Spinal cord (tissue), 10 donors: ENCODE data around the gene PPP2R3B. TPM values are rescaled to one million over a fixed set of nuclear protein-coding genes. Genes with fewer than 3 reads are reported as not detected.

ENCODE experiments used
- DNase-seq, 6 donors: peaks; one replicate each; pipeline versions ENCODE4 v3.0.0 to v3.0.0-alpha.2; 2013 to 2015; ENCODE audit warnings: low spot score in 6 of 6, low read depth in 4 of 6
- H3K27ac ChIP-seq: one replicate; pipeline ENCODE4 v1.5.1; 2013; ENCODE audit warnings: low read depth, low read length, control low read depth
- H3K27me3 ChIP-seq: one replicate; pipeline ENCODE4 v1.6.1; 2013; ENCODE audit warnings: low read length; ENCODE audit not compliant: control insufficient read depth, insufficient read depth
- H3K36me3 ChIP-seq: one replicate; pipeline ENCODE4 v1.6.1; 2013; ENCODE audit warnings: low read length; ENCODE audit not compliant: control insufficient read depth, insufficient read depth
- H3K4me1 ChIP-seq: one replicate; pipeline ENCODE4 v1.6.1; 2013; ENCODE audit warnings: low read length; ENCODE audit not compliant: control insufficient read depth, insufficient read depth
- H3K4me3 ChIP-seq: one replicate; pipeline ENCODE4 v1.5.1; 2013; ENCODE audit warnings: low read depth, low read length, control low read depth
- H3K9me3 ChIP-seq: one replicate; pipeline ENCODE4 v1.6.1; 2013; ENCODE audit warnings: low read length; ENCODE audit not compliant: control insufficient read depth, insufficient read depth
- WGBS: methylation state at CpG from one replicate; pipeline ENCODE4 v1.1.5; 2013; ENCODE audit warnings: missing lambda C conversion rate; ENCODE audit not compliant: insufficient coverage; 5-methylcytosine and 5-hydroxymethylcytosine counted together
- polyA plus RNA-seq, 2 donors: library from polyadenylated mRNA; unstranded; fragments of 120-200 nt; gene quantifications; one replicate each; pipeline ENCODE4 v1.2.1, GENCODE V29; 2013; ENCODE audit not compliant: insufficient read length in 2 of 2
- total RNA-seq, 2 donors: library from RNA; depleted of rRNA in 1 of 2; stranded (reverse); fragments of 120-200 nt in 1 of 2; fragments of >200 nt in 1 of 2; gene quantifications; one replicate each; pipeline versions ENCODE4 v1.2.3 to v1.2.4, GENCODE V29; 2013 to 2014
- donor health status: healthy.

Gene PPP2R3B
- total and polyA plus RNA-seq, 4 donors = 30.8 to 134 (median 75.3) TPM

GRCh38 chrX:334971-335757 lies 51.5 kb downstream of the PPP2R3B start:
- WGBS = 94% methylated on average over 44 of the region's 47 CpGs
- peaks cover 14% of the 10 kb centered on the region for H3K4me1 ChIP-seq
- no peaks in the 10 kb centered on the region for H3K9me3 ChIP-seq
- peaks cover 14% of the 10 kb centered on the region for H3K27me3 ChIP-seq
- no peak overlapping the region for H3K27ac ChIP-seq
- no peak for DNase-seq
- H3K36me3 ChIP-seq = peaks cover 84% of the 10 kb centered on the region
- no peak overlapping the region for H3K4me3 ChIP-seq

DNA sequence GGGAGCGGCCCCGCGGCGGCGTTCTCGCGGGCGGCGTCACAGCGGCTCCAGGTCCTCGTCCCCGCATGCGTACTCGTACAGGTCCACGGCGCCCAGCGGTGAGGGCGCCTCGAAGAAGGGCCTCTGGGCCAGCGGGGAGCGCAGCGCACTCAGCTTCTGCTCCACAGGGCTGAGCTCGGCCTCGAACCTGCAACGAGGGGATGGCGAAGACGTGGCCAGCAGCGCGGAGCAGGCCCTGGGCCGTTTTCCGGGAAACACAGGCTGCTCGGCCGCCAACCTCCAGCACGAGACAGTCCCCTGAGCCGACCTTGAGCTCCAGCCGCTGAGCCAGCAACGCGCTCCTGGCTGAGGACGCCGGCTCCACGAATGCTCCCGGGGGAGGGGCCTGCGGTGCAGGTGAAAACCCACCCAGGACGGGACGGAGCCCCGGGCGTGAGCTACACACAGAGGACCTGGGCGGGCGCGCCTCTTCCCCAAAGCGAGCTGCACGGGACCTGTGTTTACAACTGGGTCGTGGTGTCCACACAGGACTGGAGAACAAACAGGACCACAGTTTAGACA lies 52.3 kb downstream of the PPP2R3B start:
- Histone ChIP-seq H3K27me3 (peaks cover 14% of the 10 kb centered on the region), H3K4me3 (no peak overlapping the region), H3K27ac (no peak overlapping the region), H3K4me1 (peaks cover 14% of the 10 kb centered on the region), H3K9me3 (no peaks in the 10 kb centered on the region), H3K36me3 (peaks cover 84% of the 10 kb centered on the region)
- WGBS = 95% methylated on average over 49 of the region's 53 CpGs
- no peak for DNase-seq

DNA sequence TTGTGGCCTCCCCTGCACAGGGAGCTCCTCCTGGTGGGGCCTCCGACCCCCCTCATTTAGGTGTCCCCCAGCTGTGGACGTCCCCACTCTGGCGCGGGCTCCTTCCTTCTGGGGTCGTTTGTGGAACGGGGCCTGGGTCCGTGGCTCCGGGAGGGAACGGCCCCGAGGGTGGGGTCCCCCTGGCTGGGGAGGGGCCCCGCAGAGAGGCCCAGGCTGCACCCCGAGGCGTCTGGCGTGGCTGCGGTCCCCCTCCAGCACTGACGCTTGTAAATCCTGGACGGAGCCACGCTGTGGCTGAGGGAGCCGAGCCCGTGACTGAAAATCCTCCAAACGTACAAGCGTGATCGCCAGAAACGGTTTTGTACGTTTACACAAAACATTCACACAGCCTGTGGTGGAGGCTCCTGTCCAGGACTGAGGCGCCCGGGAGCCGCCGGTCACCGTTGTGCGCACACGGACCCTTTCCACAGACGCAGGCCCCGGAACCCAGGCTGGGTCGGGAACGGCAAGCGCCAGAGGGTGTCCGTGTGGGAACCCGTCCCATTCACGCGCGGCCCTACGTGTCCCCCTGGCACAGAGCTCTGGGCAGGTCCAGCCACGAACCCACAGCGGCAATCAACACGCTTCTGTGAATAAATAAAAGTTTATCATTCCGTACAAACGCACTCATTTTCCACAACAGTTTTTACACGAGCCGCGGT lies 52.9 kb downstream of the PPP2R3B start:
- peaks cover 14% of the 10 kb centered on the region for H3K27me3 ChIP-seq
- H3K9me3 ChIP-seq = no peaks in the 10 kb centered on the region
- WGBS = 92% methylated on average over 47 of the region's 51 CpGs
- H3K27ac ChIP-seq = no peak overlapping the region
- peaks cover 14% of the 10 kb centered on the region for H3K4me1 ChIP-seq
- DNase-seq = no peak
- H3K36me3 ChIP-seq = peaks cover 79% of the 10 kb centered on the region
- H3K4me3 ChIP-seq = no peak overlapping the region

GRCh38 chrX:332916-333610 lies 53.6 kb downstream of the PPP2R3B start:
- Histone ChIP-seq H3K36me3 (peaks cover 72% of the 10 kb centered on the region), H3K27ac (no peak overlapping the region), H3K27me3 (peaks cover 14% of the 10 kb centered on the region), H3K9me3 (no peaks in the 10 kb centered on the region), H3K4me3 (no peak overlapping the region), H3K4me1 (peaks cover 14% of the 10 kb centered on the region)
- no peak for DNase-seq
- 91% methylated on average over 29 of the region's 33 CpGs for WGBS

- no peaks in the 10 kb centered on the region for H3K9me3 ChIP-seq
- DNase-seq = no peak
- H3K27me3 ChIP-seq = peaks cover 14% of the 10 kb centered on the region
- peaks cover 14% of the 10 kb centered on the region for H3K4me1 ChIP-seq
- no peak overlapping the region for H3K27ac ChIP-seq
- peaks cover 71% of the 10 kb centered on the region for H3K36me3 ChIP-seq
- no peak overlapping the region for H3K4me3 ChIP-seq
- WGBS = 90% methylated on average over 23 of the region's 23 CpGs
Observed at GRCh38 chrX:332496-332860, 54.2 kb downstream of the PPP2R3B start.

DNA sequence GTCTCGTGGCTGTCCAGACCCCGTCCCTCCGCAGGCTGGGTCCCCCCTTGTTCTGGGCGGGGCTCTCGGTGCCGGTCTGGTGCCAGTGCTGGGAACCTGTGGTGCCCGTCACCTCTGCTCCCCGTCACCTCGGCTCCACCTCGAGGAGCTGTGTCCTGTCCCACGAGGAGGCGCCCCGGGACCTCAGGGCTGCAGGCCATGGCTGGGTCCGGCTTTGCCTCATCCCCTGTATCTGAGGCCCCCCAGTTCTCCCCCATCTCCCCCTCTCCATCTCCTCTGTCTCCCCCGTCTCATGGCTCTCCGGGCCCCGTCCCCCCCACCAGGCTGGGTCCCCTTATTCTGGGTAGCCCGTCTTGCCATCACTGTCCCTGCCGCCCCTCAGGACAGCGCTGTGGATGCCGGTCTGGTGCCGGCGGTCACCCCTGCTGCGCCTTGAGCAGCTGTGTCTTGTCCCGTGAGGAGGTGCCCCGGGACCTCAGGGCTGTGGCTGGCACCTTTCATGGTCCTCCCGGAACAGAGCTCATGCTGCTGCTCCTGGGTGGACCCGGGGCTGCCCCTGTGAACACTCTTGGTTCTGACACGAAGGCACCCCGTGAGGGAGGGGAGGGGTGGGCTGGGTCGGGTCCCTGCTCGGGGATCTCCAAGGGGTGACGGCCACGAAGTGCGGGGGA lies 54.7 kb downstream of the PPP2R3B start:
- 63% methylated on average over 31 of the region's 35 CpGs for WGBS
- H3K27ac ChIP-seq = no peak overlapping the region
- no peak for DNase-seq
- H3K27me3 ChIP-seq = peaks cover 14% of the 10 kb centered on the region
- H3K36me3 ChIP-seq = peaks cover 66% of the 10 kb centered on the region
- no peak overlapping the region for H3K4me3 ChIP-seq
- H3K4me1 ChIP-seq = peaks cover 14% of the 10 kb centered on the region
- no peaks in the 10 kb centered on the region for H3K9me3 ChIP-seq

GRCh38 chrX:331151-331824 lies 55.4 kb downstream of the PPP2R3B start:
- Histone ChIP-seq H3K4me3 (no peak overlapping the region), H3K27ac (no peak overlapping the region), H3K9me3 (no peaks in the 10 kb centered on the region), H3K27me3 (peaks cover 14% of the 10 kb centered on the region), H3K36me3 (peaks cover 59% of the 10 kb centered on the region), H3K4me1 (peaks cover 14% of the 10 kb centered on the region)
- DNase-seq = peak in 2 of 6 donors; percentile 28 to 55
- WGBS = 13% methylated on average over 51 of the region's 51 CpGs

GRCh38 chrX:330726-331150 lies 56.0 kb downstream of the PPP2R3B start:
- no peaks in the 10 kb centered on the region for H3K9me3 ChIP-seq
- WGBS = 30% methylated on average over 23 of the region's 28 CpGs
- no peak overlapping the region for H3K27ac ChIP-seq
- peaks cover 53% of the 10 kb centered on the region for H3K36me3 ChIP-seq
- H3K27me3 ChIP-seq = peaks cover 14% of the 10 kb centered on the region
- DNase-seq = no peak
- H3K4me3 ChIP-seq = no peak overlapping the region
- H3K4me1 ChIP-seq = peaks cover 14% of the 10 kb centered on the region
